RPMI7951 (cell line): ENCODE results near the gene PGF. TPM values are rescaled to one million over a fixed set of nuclear protein-coding genes. Genes with fewer than 3 reads are reported as not detected.

Experiments
- DNase-seq: peaks from one replicate; pipeline ENCODE4 v3.0.0-alpha.2; 2012; ENCODE audit warnings: low read depth
- total RNA-seq: library from RNA; depleted of rRNA; stranded (reverse); fragments of >200 nt; shearing (Covaris generic); gene quantifications from 2 replicates; pipeline ENCODE4 v1.2.3, GENCODE V29; 2014

The PGF gene
- total RNA-seq, 1 experiment from 2014 or later, result 0.36 TPM

DNA sequence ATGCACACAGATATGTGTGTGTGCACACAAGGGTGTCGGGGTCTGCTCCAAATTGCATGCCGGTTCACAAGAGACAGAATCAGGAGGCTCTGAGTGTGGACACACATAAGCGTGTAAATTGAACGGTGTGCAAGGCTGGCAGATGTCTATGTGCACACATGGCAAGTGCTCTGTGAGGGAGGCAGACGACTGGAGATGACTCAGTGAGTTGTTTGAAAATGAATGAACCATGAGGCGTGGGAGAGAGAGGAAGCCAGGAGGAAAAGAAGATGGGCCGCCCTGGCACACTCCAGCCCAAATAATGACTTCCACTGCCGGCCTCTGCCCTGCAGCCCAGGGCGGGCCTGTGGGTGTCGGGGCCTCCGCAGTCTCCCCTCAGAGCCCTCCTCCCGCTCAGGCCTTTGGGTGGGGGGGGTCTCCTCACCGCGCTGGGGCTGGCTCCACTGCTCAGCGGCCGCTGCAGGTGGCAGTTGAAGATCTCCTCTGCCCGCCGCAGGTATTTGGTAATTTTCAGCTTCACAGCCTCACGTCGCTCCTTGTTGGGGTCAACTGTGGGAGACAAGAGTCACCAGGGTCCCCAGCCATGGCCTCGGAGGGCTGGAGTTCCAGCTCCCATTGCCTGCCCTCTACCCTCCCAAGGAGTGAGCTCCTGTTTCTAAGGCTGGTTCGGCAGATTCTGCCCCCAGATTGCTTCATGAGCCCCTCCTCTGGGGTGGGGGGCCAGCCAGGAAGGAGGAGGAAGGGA is 35.8 kb downstream of the PGF start:
- no peak for DNase-seq

DNA sequence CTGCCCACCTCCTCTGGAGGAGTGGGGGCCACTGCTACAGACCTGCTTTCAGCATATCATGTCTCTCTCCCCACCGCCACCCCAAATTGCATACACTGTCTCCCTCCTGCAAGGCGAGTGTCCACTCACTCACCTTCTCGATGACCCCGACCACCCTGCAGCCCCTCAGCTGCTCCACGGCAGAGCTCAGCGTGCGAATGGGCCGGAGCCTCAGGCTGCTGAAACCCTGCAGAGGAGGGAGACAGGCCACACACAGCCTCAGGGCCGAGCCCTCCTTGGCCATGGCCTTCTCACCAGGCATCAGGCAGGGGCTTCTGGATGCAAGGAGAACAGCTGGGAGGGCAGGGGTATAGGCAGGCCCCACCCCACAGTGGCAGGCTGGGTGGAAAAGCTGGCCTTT is 37.0 kb downstream of the PGF start:
- DNase-seq, result no peak

DNA sequence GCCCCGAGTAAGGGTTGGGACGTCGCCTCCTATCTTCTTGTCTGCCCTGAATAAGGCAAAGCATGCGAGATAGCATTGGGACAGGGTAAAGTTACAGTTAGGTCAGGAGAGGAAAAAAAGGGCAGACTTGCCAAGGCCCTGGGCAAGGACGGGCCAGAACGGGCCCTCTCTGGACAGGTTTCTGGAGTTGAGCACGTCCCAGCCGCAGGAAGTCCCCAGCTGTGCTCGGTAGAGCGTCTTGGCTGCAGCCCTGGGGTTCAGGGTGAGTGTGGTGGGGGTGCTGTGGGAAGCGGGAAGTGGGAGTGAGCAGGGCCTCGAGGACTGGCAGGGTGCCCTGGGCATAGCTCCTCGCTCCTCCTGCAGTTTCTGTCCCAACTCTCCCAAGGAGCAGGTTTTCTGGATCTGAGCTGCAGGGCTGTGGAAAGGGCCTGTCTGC is 37.7 kb downstream of the PGF start:
- no peak for DNase-seq

GRCh38 chr14:74917178-74917543 is 38.2 kb downstream of the PGF start:
- DNase-seq, result no peak

- DNase-seq, result no peak
Measured at GRCh38 chr14:74915826-74916225, 39.6 kb downstream of the PGF start.

- no peak for DNase-seq
Measured at GRCh38 chr14:74915426-74915825, 40.0 kb downstream of the PGF start.

- peak; percentile 58 for DNase-seq
Measured at GRCh38 chr14:74913986-74914573, 41.3 kb downstream of the PGF start.

DNA sequence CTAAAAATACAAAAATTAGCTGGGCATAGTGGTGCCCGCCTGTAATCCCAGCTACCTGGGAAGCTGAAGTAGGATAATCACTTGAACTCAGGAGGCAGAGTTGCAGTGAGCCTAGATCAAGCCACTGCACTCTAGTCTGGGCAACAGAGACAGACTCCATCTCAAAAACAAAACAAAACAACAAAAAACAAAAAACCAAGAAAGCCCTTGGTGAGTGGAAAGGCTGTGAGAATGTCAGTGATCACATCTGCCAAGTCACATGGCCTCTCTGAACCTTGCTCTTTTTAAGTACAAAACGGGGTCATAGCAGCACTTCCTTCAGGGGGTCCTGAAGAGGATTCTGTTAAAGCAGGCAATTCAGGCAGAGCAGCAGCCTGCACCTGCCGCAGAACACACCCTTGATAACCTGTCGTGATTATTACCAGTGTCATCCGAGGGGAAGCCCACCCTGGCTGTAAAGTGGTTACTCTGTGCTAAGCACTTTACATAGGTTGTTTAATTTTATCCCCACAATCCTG is 41.9 kb downstream of the PGF start:
- DNase-seq, result no peak

- no peak for DNase-seq
Measured at GRCh38 chr14:74912801-74913200, 42.6 kb downstream of the PGF start.

DNA sequence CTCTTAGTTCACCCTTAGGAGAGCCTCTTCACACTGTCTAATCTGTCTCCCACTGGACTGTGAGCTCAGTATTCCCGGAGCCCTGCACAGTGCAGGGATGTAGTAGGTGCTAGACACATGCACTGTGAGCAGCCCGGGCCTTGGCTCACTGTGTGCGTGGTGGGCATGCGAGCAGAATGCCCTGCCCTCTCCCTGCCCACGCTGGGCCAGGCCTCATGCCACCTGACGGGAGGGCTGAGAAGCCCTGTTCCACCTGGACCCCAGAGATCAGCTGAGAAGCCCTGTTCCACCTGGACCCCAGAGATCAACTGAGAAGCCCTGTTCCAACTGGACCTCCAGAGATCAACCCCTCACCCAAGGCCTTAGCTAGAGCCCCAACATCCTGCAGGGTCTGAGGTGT is 43.3 kb downstream of the PGF start:
- DNase-seq, result no peak

DNA sequence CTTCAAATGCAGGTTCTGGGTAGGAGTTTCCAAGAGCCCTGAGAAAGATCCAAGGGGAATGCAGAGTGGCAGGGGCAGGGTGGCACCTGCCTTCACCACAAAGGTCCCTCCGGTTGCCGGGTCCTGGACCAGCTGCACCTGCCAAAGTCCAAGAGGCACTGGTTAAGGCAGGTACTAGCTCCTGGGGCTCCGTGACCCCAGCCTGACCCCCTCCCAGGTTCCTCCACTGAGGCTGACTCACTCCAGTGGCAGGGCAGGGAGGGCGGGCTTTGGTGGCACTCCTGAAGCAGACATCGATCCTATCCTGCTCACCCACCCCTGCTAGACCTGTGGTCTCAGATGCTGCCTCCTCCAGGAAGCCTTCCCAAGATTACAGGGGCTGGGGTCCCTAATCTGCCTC is 43.7 kb downstream of the PGF start:
- no peak for DNase-seq

- DNase-seq, result no peak
Measured at GRCh38 chr14:74911221-74911620, 44.2 kb downstream of the PGF start.

- no peak for DNase-seq
Measured at GRCh38 chr14:74910556-74910955, 44.8 kb downstream of the PGF start.

DNA sequence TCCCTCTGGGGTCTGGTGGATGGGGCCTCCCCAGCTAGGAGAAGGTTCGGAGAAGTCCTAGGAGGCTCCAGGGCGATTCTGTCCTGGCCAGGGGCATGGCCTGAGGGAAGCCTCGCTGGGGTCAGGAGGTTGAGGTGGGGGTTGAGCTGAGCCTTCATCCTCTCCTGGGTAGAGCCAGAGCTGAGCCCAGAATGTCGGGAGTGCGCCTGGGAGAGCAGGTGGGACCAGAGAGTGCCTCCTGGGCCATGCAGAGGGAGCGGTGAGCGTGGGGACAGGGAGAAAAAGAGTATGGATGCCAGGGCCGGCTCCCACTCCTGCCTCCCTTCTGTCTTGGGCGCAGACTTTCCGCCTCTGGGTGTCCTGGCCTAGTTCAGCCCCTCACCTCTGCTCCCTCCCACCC is 45.5 kb downstream of the PGF start:
- DNase-seq, result no peak

DNA sequence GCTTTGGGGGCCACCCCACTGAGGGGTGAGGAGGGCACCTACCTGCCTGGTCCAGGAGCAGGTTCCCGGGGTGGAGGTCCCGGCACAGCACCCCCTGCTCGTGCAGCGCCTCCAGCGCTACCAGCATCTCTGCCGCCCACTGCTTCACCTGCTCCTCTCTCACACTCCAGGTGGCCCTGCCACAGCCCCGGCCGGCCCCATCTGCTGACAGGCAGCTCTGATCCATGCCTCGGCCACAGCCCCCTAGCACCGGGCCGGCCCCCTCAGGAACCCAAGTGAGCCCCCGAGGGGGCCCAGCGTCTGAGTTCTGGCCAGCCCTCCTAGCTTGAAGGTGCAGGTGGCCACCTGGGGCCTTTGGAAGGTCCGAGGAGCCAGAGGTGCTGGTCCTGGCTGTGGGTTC is 45.9 kb downstream of the PGF start:
- DNase-seq, result no peak

DNA sequence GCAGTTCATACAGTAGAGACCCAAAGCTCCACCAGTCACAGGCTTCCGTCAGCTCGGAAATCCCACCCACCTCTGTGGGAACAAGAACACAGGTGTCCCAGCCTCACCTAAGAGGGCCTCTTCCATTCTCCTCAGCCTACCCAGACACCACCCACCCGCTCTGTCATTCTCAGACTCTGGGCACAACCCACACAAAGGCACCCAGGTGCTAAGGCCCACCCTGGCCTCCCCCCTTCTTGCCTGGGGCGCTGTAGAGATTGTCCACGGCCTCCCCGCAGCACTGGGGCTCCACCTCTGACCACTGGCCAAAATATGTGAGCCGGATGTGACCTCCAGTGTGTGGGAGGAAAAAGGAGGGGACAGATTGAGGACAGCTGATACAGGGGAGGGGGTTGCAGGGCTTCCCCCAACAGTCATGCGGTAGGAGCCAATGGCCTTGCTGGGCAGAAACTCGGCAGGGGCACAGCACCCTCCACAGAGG is 46.5 kb downstream of the PGF start:
- no peak for DNase-seq

- DNase-seq, result no peak
Measured at GRCh38 chr14:74907744-74908143, 47.7 kb downstream of the PGF start.

DNA sequence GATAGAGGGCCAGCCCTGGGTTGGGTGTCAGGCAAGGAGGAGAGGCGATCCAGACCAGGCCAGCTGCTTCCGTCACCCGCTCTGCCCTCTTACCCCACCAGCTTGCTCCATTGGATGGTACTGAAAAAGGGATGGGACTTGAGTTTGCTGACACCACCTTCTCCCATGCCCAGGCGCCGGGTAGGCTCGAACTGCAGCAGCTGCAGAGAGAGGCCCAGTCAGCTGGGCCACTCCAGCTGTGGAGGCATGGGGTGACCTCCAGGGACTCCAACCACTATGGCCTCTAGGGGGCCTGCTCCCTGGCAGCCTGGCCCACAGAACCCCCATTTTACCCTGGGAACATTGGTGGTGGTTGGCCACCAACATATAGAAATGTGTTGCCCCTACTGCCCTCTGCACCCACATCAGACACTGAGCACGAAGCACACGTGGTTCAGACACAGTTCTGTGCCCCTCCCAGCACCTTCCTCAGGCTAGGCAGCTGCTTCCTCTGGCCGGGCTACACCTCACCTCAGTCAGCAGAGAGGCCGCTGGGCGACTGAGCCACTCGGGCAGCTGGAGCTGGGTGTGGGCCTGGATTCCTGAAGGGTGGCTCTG is 48.4 kb downstream of the PGF start:
- DNase-seq, result no peak

DNA sequence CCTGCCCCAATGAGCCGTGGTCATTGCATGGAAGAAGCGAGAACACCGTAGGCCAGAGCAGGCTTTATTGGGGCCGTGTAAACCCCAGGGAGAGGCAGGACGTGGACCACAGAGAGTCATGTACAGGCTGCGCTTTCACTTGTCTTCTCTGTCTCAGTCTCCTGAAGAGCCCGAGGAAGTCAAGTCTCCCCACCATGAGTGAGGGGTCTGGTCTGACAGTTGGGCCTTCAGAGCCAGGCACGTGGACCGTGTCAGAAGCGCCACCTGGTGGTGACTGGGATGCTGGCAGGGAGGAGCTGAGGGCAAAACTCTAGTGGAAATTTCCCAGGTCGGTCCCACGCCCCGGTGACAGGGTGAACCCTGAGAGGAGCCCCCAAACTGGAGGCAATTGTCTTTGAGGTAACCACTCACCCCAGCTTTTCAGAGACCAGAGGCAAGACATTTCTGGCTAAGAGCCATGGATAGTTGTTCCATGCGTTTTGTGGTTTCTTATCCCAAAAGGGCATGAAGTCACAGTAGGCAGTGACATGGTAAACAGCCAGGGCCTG is 49.7 kb downstream of the PGF start:
- peak; percentile 48 for DNase-seq

- DNase-seq, result no peak
Measured at GRCh38 chr14:74904635-74905503, 50.5 kb downstream of the PGF start.

DNA sequence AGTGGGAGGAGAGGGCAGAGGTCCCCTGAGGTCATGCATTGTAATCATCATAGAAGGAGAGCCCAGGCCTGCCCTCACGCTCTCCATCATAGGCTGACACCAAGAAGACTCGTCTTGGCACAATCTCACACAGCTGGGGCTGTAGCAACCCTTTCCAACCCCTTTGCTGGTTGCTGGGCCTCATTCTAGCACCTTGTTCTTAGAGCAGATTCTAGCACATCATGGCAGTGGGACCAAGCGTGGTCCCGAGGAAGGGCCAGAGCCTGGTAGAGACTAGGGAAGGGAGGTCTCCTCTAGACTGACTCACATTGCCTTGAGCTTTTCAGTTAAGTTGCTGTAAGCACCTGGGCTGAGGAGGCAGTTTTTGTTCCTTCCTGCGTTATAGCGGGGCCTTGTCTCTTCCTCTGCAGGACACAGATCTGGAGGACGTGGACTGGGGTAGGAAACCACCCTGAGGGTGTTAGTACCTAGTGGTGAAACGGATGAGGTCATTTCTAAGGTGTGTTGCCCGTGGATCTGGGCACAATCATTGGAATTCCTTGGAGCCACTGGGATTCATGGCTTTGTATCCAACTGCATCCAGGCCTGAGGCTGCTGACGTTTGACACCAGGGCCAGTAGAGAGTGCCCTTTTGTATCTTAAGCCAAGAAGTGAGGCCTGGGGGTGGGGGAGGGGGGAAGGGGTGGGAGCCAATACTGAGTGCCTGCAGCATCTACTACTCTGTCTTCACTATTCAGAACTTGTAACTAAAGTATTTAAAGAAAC is 52.3 kb downstream of the PGF start:
- DNase-seq, result no peak
